SKM-1 treated with dmso at 0.1 percent for 144 hours (cell line): ENCODE data around the gene MTOR.
"Not testable (repeated sequence)": the region's sequence is repeated elsewhere in the genome, so short reads cannot be mapped to it uniquely, and the experiment has no call there.

Source experiments
- DNase-seq: peaks from one replicate; lab custom pipeline; 2025; ENCODE audit not compliant: unreplicated experiment; lab: John Stamatoyannopoulos, UW

Gene MTOR

DNA sequence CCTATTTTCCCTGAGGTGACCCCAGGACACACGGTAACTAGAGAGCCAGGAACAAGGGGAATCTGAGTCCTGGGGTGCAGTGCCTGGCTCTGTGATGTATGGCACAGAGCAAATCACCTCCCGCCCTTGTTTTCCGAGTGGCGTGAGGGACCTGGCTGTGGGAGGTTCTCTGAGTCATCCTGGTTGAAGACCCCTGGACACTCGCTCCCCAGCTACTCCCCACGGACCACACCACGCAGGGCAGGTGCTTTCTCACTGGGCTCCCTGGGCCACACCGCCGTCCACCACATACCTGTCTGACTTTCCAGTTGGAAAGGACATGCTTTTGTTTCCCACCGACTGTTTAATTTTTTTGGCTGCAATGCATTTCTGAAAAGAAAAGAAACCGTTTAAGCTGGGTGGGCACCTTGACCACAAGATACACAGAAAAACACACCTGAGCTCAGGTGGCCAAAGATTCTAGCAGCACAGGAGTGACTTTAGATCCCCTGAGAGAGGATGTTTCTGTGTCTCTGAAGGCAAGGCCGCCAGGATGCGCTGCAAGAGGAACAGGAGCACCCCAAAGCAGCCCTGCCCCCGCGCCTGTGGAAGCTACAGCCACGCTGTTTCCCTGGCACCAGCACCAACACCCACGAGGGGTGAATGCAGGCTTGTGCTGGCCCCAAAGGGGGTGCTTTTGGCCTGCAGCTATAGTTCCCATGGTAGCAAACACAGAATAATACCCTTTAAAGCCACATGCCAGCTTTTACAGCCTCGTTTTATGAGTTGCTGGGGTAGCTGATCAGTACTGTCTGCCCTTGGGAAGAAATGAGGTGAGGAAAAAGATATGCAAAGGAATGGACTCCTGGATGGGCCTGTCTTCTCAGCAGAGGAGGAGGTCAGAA is 194.4 kb downstream of the MTOR start:
- no peak for DNase-seq

DNA sequence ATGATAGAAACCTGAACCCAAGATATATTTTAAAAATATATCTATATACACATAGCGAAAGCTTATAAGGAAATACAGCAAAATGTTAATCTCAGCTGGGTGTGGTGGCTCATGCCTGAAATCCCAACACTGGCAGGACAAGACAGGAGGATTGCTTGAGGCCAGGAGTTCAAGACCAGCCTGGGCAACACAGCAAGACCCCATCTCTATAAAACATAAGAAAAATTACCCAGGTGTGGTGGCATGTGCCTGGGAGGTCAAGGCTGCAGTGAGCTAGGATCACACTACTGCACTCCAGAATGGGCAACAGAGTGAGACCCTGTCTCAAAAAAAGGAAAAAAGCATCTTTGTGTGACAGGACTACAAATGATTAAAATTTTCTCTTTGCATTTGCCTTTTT is 196.6 kb downstream of the MTOR start:
- DNase-seq, result no peak

DNA sequence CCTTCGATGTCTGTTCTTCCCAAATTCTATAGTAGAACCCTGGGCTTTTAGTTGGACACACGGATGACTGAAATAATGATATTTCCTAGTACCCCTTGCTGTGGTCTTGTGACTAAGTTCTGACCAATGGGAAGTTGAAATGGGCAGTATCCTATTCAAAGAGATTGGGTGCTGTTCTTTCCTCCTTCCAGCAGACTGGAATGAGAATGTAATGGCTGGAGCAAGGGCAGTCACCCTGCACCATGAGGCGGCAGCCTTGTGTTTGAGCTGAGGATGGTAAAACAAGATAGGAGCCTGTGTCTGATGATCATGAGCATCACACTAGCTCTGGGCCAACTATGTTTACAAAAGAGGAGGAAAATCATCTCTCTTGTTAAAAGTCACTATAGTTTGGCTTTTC is 197.4 kb downstream of the MTOR start:
- DNase-seq, result no peak

DNA sequence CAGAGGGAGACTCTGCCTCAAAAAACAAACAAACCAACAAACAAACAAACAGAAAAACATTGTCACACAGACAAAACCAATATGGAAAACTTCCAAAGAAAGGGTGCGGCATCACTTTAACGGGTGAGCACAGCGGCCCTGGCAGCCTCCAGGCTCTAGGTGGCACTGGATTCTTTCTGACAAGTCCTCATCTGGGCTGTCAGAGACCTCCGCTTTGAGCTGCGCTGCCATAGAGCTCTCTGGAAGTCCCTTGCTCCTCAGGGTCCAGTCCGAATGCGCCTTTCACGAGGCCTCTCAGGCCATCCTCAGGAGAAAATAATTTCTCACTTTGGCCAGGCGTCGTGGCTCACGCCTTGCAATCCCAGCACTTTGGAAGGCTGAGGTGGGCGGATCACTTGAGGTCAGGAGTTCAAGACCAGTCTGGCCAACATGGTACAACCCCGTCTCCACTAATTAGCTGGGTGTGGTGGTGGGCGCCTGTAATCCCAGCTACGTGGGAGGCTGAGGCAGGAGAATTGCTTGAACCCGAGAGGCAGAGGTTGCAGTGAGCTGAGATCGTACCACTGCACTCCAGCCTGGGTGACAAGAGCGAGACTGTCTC is 198.3 kb downstream of the MTOR start:
- not testable (repeated sequence) for DNase-seq

- no peak for DNase-seq
Observed at GRCh38 chr1:11062965-11063401, 199.4 kb downstream of the MTOR start.

GRCh38 chr1:11061652-11062365 is 200.5 kb downstream of the MTOR start:
- no peak for DNase-seq

GRCh38 chr1:11059968-11060830 is 202.2 kb downstream of the MTOR start, which contains the start of gene SRM:
TSS of gene SRM (minus strand) at chr1:11060018. CDS start at chr1:11059943, 75 bp downstream.
- DNase-seq, result peak; percentile 86

DNA sequence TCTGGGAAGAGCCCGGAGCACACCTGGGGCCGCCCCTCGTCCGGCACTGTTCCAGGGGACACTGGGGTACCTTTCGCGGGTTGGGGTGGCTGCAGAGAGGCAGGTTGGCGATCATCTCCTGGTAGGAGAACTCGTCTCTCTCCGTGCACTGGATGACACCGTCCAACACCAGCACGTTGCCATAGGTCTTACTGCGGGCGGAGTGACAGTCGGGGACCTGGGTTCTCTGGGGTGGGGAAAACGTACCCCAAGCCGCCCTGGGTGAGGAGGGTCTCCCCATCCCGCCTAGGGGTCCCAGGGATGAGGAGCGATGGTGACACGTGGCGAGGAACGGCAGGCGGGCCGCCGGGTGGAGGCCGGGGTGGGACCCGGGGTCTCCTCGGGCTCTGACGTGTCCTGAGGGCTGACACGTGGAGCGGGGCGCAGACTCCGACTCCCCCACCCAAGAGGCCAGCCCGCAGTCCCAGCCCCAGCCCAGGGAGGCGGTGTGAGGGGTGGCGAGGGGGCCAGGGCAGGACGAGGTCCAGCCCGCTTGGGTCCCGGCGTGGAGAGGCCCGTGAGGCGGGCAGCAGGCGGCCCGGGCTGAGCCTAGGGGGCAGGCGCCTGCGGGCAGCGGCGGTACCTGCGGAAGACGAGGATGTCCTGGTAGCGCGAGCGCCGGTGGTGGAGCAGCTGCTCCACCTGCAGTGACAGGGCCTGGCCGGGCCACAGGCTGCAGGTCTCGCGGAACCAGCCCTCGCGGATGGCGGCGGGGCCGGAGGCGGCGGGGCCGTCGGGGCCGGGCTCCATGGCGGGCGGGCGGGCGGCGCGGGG is 203.0 kb downstream of the MTOR start:
- DNase-seq, result no peak

- DNase-seq, result no peak
Observed at GRCh38 chr1:11058595-11059154, 203.7 kb downstream of the MTOR start.

DNA sequence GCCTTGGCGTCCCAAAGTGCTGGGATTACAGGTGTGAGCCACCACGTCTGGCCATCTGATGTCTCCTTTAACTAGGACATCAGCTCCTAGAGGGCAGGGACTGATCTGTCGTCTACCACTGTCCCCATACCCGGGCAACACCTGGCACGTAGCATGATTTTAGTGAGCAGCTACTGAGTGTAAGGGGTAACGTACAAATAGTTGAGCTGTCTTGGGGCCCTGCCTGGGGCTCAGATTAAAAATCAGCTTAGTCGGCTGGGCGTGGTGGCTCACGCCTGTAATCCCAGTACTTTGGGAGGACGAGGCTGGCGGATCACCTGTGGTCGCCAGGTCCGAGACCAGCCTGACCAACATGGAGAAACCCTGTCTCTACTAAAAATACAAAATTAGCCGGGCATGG is 204.3 kb downstream of the MTOR start:
- DNase-seq, result no peak

GRCh38 chr1:11057477-11057876 is 204.9 kb downstream of the MTOR start:
- no peak for DNase-seq
